Measurements from ENCODE around the gene NKPD1.

DNA sequence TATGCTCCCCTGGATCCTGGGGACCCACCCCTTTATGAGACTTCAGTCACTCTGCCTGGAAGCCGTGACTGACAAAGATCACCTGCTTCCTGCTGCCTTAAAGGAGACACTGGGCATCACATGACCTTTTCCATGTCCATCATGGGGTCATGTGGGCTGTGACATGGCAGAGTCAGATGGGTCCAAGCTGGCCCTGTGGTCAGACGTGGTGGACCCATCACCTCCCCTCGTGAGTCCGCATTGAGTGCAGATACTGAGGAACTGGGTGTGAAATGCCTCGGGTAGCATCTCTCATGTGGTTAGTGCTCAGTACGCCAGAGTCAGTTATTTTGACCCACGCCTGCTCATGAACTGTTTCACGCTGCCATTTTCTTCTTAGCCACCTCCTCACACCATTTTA, 27.1 kb downstream of the NKPD1 start:
- no peak for TF ChIP-seq POLR2A (IDR thresholded peaks at IDR 0.05)
- TF ChIP-seq, protein P1, sequence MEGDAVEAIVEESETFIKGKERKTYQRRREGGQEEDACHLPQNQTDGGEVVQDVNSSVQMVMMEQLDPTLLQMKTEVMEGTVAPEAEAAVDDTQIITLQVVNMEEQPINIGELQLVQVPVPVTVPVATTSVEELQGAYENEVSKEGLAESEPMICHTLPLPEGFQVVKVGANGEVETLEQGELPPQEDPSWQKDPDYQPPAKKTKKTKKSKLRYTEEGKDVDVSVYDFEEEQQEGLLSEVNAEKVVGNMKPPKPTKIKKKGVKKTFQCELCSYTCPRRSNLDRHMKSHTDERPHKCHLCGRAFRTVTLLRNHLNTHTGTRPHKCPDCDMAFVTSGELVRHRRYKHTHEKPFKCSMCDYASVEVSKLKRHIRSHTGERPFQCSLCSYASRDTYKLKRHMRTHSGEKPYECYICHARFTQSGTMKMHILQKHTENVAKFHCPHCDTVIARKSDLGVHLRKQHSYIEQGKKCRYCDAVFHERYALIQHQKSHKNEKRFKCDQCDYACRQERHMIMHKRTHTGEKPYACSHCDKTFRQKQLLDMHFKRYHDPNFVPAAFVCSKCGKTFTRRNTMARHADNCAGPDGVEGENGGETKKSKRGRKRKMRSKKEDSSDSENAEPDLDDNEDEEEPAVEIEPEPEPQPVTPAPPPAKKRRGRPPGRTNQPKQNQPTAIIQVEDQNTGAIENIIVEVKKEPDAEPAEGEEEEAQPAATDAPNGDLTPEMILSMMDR (IDR thresholded peaks at IDR 0.05) = no peak
